GM23338 (cell line): ENCODE measurements around the gene GAP43. TPM values are rescaled to one million over a fixed set of nuclear protein-coding genes. Genes with fewer than 3 reads are reported as not detected.

ENCODE experiments used
- ATAC-seq: fragments of 200-7000 bp; cut with Tn5 transposase; 3 replicates; pipeline ENCODE4 v1.9.1; 2020
- DNase-seq: peaks from one replicate; pipeline ENCODE4 v3.0.0-alpha.2; 2015; ENCODE audit warnings: low spot score
- H2AFZ ChIP-seq: fragments of 200-600 bp; sonication (generic); 2 replicates; pipeline ENCODE4 v1.8.0; 2016; ENCODE audit warnings: antibody characterized with exemption, mild to moderate bottlenecking, moderate library complexity
- H3F3A ChIP-seq: fragments of 200-600 bp; sonication (generic); replicated peaks from 2 replicates; pipeline ENCODE4 v1.8.0; 2017; ENCODE audit warnings: antibody characterized with exemption, mixed run types, low read depth
- H3K27ac ChIP-seq: fragments of 200-600 bp; sonication (generic); 2 replicates; pipeline ENCODE4 v1.6.1; 2016; ENCODE audit warnings: low read depth
- H3K27me3 ChIP-seq: fragments of 200-600 bp; sonication (generic); 2 replicates; pipeline ENCODE4 v1.8.0; 2016; ENCODE audit warnings: mild to moderate bottlenecking, mixed run types, moderate library complexity; ENCODE audit not compliant: insufficient read depth
- H3K36me3 ChIP-seq: fragments of 200-600 bp; sonication (generic); 2 replicates; pipeline ENCODE4 v1.8.0; 2016; ENCODE audit warnings: mild to moderate bottlenecking; ENCODE audit not compliant: insufficient read depth
- H3K4me1 ChIP-seq: fragments of 200-600 bp; sonication (generic); 2 replicates; pipeline ENCODE4 v1.8.0; 2016; ENCODE audit warnings: mild to moderate bottlenecking, moderate library complexity; ENCODE audit not compliant: insufficient read depth
- H3K4me2 ChIP-seq: fragments of 200-600 bp; sonication (generic); 2 replicates; pipeline ENCODE4 v1.7.1; 2017; ENCODE audit warnings: mixed run types
- H3K4me3 ChIP-seq: fragments of 200-600 bp; sonication (generic); 2 replicates; pipeline ENCODE4 v1.6.1; 2016; ENCODE audit warnings: mixed run types
- H3K79me2 ChIP-seq: fragments of 200-600 bp; sonication (generic); replicated peaks from 2 replicates; pipeline ENCODE4 v1.8.0; 2017; ENCODE audit warnings: mild to moderate bottlenecking; ENCODE audit not compliant: insufficient read depth
- H3K9me2 ChIP-seq: fragments of 200-600 bp; sonication (generic); 2 replicates; pipeline ENCODE4 v1.8.0; 2017; ENCODE audit not compliant: insufficient read depth
- H4K20me1 ChIP-seq: fragments of 200-600 bp; sonication (generic); replicated peaks from 2 replicates; pipeline ENCODE4 v1.8.0; 2017; ENCODE audit warnings: mild to moderate bottlenecking; ENCODE audit not compliant: insufficient read depth
- H3K27ac Mint-ChIP-seq: 2 replicates; pipeline ENCODE4 v1.8.0; 2020; ENCODE audit warnings: inconsistent platforms, mild to moderate bottlenecking, moderate library complexity, mixed read lengths
- H3K27me3 Mint-ChIP-seq: 3 replicates; pipeline ENCODE4 v1.8.0; 2022; ENCODE audit warnings: low read depth, mild to moderate bottlenecking, moderate library complexity, mixed read lengths, inconsistent platforms; ENCODE audit not compliant: insufficient read depth, poor library complexity
- H3K36me3 Mint-ChIP-seq: 3 replicates; pipeline ENCODE4 v1.8.0; 2021; ENCODE audit warnings: low read depth, mild to moderate bottlenecking, inconsistent platforms, moderate library complexity, mixed read lengths
- H3K4me1 Mint-ChIP-seq: 3 replicates; pipeline ENCODE4 v1.8.0; 2020; ENCODE audit warnings: mild to moderate bottlenecking, inconsistent platforms, mixed read lengths
- H3K4me3 Mint-ChIP-seq: 3 replicates; pipeline ENCODE4 v1.8.0; 2021; ENCODE audit warnings: moderate library complexity, mild to moderate bottlenecking, inconsistent platforms, mixed read lengths
- H3K9me3 Mint-ChIP-seq: 3 replicates; pipeline ENCODE4 v1.8.0; 2020; ENCODE audit warnings: moderate library complexity, mild to moderate bottlenecking, inconsistent platforms, mixed read lengths
- EZH2phosphoT487 ChIP-seq: fragments of 200-600 bp; sonication (generic); IDR thresholded peaks from one replicate; pipeline ENCODE4 v1.8.1; 2018; ENCODE audit warnings: antibody characterized with exemption; ENCODE audit not compliant: unreplicated experiment
- NANOG ChIP-seq: IDR thresholded peaks from 2 replicates; pipeline ENCODE4 v1.6.1; 2016; ENCODE audit warnings: antibody characterized with exemption, borderline replicate concordance
- POLR2AphosphoS5 ChIP-seq: IDR thresholded peaks from 2 replicates; pipeline ENCODE4 v1.6.1; 2016; ENCODE audit warnings: antibody characterized with exemption, low read depth
- STAT1 ChIP-seq: IDR thresholded peaks from one replicate; pipeline ENCODE4 v1.6.1; 2016; ENCODE audit warnings: antibody characterized with exemption; ENCODE audit not compliant: unreplicated experiment
- ZNF331 ChIP-seq: fragments of 250-450 bp; sonication (Bioruptor Pico); IDR thresholded peaks from 2 replicates; pipeline ENCODE4 v1.5.0; 2020; ENCODE audit warnings: low read depth, mild to moderate bottlenecking, moderate library complexity
- polyA plus RNA-seq: library from polyadenylated mRNA; unstranded; fragments of >200 nt; fragmentation: Nextera tagmentation; extraction: Ambion mirVana; gene quantifications from 2 replicates; pipeline ENCODE4 v1.2.1, GENCODE V29; 2016
- total RNA-seq: library from RNA; depleted of rRNA; stranded (reverse); fragments of >200 nt; shearing (Covaris generic); gene quantifications from 2 replicates; pipeline ENCODE4 v1.2.3, GENCODE V29; 2014
- TF ChIP-seq, protein P1 (sequence below), 2 experiments: fragments of 200-600 bp in 1 of 2; sonication (generic) in 1 of 2; conservative IDR thresholded peaks; 2 replicates each; pipeline versions ENCODE4 v1.5.1 to v1.6.1; 2016 to 2017; ENCODE audit warnings: antibody characterized with exemption in 2 of 2, low read depth in 2 of 2, mild to moderate bottlenecking in 2 of 2, moderate library complexity in 1 of 2
- TF ChIP-seq, protein P2 (sequence below): fragments of 250-450 bp; sonication (Bioruptor Pico); IDR thresholded peaks from 2 replicates; pipeline ENCODE4 v1.5.0; 2020; ENCODE audit warnings: mild to moderate bottlenecking, moderate library complexity

Gene GAP43
- total and polyA plus RNA-seq, 2 experiments from 2014 or later, result 16.1 to 48.1 TPM

DNA sequence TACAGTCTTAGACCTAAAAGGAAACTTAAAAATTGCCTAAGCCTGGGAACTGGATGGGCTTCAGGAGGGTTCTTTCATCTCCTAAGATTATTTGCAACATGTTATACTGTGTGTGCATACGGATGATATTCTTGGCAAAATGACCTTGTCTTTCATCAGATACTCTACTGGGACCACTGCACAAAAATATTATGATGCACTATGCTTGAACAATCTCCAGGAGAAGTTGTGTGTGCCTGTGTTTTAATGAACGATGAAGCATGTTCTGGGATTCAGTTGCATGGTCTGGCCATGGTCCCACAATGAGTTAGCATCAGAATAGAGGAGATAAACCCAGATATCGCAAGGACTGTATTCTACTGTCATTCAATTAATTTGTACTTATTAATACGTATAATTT, 68.7 kb downstream of the GAP43 start:
- ATAC-seq, result no peak
- Mint-ChIP-seq H3K36me3 (no peaks in the 10 kb centered on the region), H3K9me3 (no peaks in the 10 kb centered on the region), H3K4me1 (peaks cover 13% of the 10 kb centered on the region), H3K27me3 (peaks cover 2% of the 10 kb centered on the region), H3K27ac (no peak overlapping the region), H3K4me3 (no peak overlapping the region)
- H3K36me3 ChIP-seq, result no peaks in the 10 kb centered on the region
- H3K4me1 ChIP-seq, result no peaks in the 10 kb centered on the region; the same call in 1 of the 2 replicates
- no peak for TF ChIP-seq EZH2phosphoT487
- TF ChIP-seq POLR2AphosphoS5, result no peak
- TF ChIP-seq NANOG, result no peak
- TF ChIP-seq ZNF331 (CRISPR knock-in tag), result no peak
- TF ChIP-seq, protein P1, sequence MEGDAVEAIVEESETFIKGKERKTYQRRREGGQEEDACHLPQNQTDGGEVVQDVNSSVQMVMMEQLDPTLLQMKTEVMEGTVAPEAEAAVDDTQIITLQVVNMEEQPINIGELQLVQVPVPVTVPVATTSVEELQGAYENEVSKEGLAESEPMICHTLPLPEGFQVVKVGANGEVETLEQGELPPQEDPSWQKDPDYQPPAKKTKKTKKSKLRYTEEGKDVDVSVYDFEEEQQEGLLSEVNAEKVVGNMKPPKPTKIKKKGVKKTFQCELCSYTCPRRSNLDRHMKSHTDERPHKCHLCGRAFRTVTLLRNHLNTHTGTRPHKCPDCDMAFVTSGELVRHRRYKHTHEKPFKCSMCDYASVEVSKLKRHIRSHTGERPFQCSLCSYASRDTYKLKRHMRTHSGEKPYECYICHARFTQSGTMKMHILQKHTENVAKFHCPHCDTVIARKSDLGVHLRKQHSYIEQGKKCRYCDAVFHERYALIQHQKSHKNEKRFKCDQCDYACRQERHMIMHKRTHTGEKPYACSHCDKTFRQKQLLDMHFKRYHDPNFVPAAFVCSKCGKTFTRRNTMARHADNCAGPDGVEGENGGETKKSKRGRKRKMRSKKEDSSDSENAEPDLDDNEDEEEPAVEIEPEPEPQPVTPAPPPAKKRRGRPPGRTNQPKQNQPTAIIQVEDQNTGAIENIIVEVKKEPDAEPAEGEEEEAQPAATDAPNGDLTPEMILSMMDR (conservative IDR thresholded peaks at IDR 0.05; ENCODE audit: low read depth in 2 of 2), result no peak
- H2AFZ ChIP-seq, result no peak overlapping the region
- H3K4me3 ChIP-seq, result no peak overlapping the region
- no peak overlapping the region for H3K4me2 ChIP-seq
- no peaks in the 10 kb centered on the region for H4K20me1 ChIP-seq
- H3K9me2 ChIP-seq, result no peaks in the 10 kb centered on the region
- no peak for DNase-seq
- H3K27me3 ChIP-seq, result no peaks in the 10 kb centered on the region
- H3K79me2 ChIP-seq, result no peaks in the 10 kb centered on the region
- no peak overlapping the region for H3K27ac ChIP-seq
- H3F3A ChIP-seq, result no peaks in the 10 kb centered on the region

DNA sequence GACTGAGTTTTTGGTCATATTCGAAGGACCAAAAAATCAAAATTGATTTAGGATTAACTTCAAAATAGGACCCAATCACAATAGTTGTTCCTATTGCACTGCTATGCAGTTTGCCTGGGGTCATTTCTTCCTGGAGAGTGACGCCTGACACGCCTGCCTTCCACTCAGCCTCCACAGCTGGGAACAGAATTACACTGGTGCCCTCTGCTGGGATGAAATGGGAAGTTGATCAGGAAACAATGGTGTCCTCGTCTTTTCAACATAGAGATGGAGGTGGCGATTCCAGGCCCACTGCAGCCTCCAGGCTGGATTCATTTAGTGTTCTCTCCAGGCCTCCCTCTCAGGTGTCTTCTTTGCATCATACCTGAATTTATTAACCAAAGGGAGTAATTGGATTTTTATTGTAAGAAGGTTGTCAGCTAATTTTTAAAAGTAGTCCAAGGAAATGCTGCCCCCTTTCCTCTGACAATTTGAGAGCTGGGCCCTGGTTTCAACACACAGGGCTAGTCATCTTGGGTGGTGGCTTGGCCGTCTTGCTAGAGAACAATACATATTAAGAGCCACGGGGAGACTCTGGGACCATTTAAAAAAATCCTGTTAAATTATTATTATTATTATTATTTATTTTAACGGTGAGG, 69.7 kb downstream of the GAP43 start:
- H2AFZ ChIP-seq, result no peak overlapping the region
- TF ChIP-seq EZH2phosphoT487 (no peak), STAT1 (no peak)
- TF ChIP-seq, protein P1 (conservative IDR thresholded peaks at IDR 0.05; ENCODE audit: low read depth in 2 of 2), result peak; percentile 86 to 97
- TF ChIP-seq, protein P2, sequence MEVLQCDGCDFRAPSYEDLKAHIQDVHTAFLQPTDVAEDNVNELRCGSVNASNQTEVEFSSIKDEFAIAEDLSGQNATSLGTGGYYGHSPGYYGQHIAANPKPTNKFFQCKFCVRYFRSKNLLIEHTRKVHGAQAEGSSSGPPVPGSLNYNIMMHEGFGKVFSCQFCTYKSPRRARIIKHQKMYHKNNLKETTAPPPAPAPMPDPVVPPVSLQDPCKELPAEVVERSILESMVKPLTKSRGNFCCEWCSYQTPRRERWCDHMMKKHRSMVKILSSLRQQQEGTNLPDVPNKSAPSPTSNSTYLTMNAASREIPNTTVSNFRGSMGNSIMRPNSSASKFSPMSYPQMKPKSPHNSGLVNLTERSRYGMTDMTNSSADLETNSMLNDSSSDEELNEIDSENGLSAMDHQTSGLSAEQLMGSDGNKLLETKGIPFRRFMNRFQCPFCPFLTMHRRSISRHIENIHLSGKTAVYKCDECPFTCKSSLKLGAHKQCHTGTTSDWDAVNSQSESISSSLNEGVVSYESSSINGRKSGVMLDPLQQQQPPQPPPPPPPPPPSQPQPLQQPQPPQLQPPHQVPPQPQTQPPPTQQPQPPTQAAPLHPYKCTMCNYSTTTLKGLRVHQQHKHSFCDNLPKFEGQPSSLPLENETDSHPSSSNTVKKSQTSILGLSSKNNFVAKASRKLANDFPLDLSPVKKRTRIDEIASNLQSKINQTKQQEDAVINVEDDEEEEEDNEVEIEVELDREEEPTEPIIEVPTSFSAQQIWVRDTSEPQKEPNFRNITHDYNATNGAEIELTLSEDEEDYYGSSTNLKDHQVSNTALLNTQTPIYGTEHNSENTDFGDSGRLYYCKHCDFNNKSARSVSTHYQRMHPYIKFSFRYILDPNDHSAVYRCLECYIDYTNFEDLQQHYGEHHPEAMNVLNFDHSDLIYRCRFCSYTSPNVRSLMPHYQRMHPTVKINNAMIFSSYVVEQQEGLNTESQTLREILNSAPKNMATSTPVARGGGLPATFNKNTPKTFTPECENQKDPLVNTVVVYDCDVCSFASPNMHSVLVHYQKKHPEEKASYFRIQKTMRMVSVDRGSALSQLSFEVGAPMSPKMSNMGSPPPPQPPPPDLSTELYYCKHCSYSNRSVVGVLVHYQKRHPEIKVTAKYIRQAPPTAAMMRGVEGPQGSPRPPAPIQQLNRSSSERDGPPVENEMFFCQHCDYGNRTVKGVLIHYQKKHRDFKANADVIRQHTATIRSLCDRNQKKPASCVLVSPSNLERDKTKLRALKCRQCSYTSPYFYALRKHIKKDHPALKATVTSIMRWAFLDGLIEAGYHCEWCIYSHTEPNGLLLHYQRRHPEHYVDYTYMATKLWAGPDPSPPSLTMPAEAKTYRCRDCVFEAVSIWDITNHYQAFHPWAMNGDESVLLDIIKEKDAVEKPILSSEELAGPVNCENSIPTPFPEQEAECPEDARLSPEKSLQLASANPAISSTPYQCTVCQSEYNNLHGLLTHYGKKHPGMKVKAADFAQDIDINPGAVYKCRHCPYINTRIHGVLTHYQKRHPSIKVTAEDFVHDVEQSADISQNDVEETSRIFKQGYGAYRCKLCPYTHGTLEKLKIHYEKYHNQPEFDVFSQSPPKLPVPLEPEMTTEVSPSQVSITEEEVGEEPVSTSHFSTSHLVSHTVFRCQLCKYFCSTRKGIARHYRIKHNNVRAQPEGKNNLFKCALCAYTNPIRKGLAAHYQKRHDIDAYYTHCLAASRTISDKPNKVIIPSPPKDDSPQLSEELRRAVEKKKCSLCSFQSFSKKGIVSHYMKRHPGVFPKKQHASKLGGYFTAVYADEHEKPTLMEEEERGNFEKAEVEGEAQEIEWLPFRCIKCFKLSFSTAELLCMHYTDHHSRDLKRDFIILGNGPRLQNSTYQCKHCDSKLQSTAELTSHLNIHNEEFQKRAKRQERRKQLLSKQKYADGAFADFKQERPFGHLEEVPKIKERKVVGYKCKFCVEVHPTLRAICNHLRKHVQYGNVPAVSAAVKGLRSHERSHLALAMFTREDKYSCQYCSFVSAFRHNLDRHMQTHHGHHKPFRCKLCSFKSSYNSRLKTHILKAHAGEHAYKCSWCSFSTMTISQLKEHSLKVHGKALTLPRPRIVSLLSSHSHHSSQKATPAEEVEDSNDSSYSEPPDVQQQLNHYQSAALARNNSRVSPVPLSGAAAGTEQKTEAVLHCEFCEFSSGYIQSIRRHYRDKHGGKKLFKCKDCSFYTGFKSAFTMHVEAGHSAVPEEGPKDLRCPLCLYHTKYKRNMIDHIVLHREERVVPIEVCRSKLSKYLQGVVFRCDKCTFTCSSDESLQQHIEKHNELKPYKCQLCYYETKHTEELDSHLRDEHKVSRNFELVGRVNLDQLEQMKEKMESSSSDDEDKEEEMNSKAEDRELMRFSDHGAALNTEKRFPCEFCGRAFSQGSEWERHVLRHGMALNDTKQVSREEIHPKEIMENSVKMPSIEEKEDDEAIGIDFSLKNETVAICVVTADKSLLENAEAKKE, result no peak
- H3K4me3 ChIP-seq, result no peak overlapping the region
- ATAC-seq (peak; percentile 97), DNase-seq (peak; percentile 88)
- H3K27me3 ChIP-seq, result no peaks in the 10 kb centered on the region
- no peaks in the 10 kb centered on the region for H3K9me3 Mint-ChIP-seq
- no peaks in the 10 kb centered on the region for H3F3A ChIP-seq
- H3K36me3 ChIP-seq, result no peaks in the 10 kb centered on the region
- H3K9me2 ChIP-seq, result no peaks in the 10 kb centered on the region
- H3K27me3 Mint-ChIP-seq, result peaks cover 2% of the 10 kb centered on the region
- H3K79me2 ChIP-seq, result no peaks in the 10 kb centered on the region
- H3K27ac Mint-ChIP-seq, result no peak overlapping the region
- H3K36me3 Mint-ChIP-seq, result no peaks in the 10 kb centered on the region
- no peaks in the 10 kb centered on the region for H4K20me1 ChIP-seq
- H3K4me2 ChIP-seq, result no peak overlapping the region
- H3K4me1 ChIP-seq, result no peaks in the 10 kb centered on the region; the same call in 1 of the 2 replicates
- H3K4me1 Mint-ChIP-seq, result peaks cover 13% of the 10 kb centered on the region
- H3K4me3 Mint-ChIP-seq, result no peak overlapping the region
- H3K27ac ChIP-seq, result no peak overlapping the region
